Erythroblast (primary cell): ENCODE data around the gene FOXRED1.

Experiments used
- GATA1 ChIP-seq: IDR thresholded peaks from 2 replicates; pipeline ENCODE4 v1.6.1; 2011; ENCODE audit warnings: low read depth, mild to moderate bottlenecking, control low read depth, low read length, moderate library complexity
- POLR2A ChIP-seq: IDR thresholded peaks from 2 replicates; pipeline ENCODE4 v1.6.1; 2011; ENCODE audit warnings: mild to moderate bottlenecking, low read length

- TF ChIP-seq POLR2A = no peak
- no peak for TF ChIP-seq GATA1
These were observed 8.8 kb downstream of the FOXRED1 start for GRCh38 chr11:126277780-126278179.
